GM12891 (cell line): ENCODE data around the gene ESRP2. TPM values are rescaled to one million over a fixed set of nuclear protein-coding genes. Genes with fewer than 3 reads are reported as not detected.

ENCODE experiments used
- DNase-seq: peaks from one replicate; pipeline ENCODE4 v3.0.0; 2011; ENCODE audit warnings: low spot score; ENCODE audit not compliant: insufficient read length
- FAIRE-seq: peaks from 2 replicates; lab custom pipeline; 2011; peaks lifted over from hg19 to GRCh38; lab: Jason Lieb, UNC
- PAX5 ChIP-seq: IDR thresholded peaks from 2 replicates; pipeline ENCODE4 v1.6.1; 2011; ENCODE audit warnings: low read length, moderate library complexity, mild to moderate bottlenecking; ENCODE audit not compliant: insufficient read depth, severe bottlenecking
- POLR2A ChIP-seq: IDR thresholded peaks from 2 replicates; pipeline ENCODE4 v1.6.1; 2011; ENCODE audit warnings: low read depth, low read length, control low read depth
- POLR2AphosphoS5 ChIP-seq: IDR thresholded peaks from 2 replicates; pipeline ENCODE4 v1.6.1; 2011; ENCODE audit warnings: low read depth, low read length, control low read depth
- POU2F2 ChIP-seq: IDR thresholded peaks from 2 replicates; pipeline ENCODE4 v1.6.1; 2011; ENCODE audit warnings: low read depth, mild to moderate bottlenecking, control low read depth, low read length, moderate library complexity
- SPI1 ChIP-seq: IDR thresholded peaks from 2 replicates; pipeline ENCODE4 v1.6.1; 2011; ENCODE audit warnings: low read depth, low read length, control low read depth
- TAF1 ChIP-seq: IDR thresholded peaks from 2 replicates; pipeline ENCODE4 v1.6.1; 2011; ENCODE audit warnings: low read depth, low read length, control low read depth
- polyA plus RNA-seq: library from polyadenylated mRNA; unstranded; fragments of >200 nt; gene quantifications from one replicate; pipeline ENCODE4 v1.2.1, GENCODE V29; 2012; ENCODE audit warnings: low read depth, missing spikeins, inconsistent platforms; ENCODE audit not compliant: missing spikeins

Gene ESRP2
- polyA plus RNA-seq: 0.12 TPM

- FAIRE-seq: no peak
- TF ChIP-seq POU2F2 (no peak), TAF1 (no peak), PAX5 (no peak), SPI1 (no peak), POLR2AphosphoS5 (no peak), POLR2A (no peak)
- DNase-seq: no peak
These were observed at the start of gene ESRP2 for GRCh38 chr16:68235887-68236136. Gene ESRP2 (minus strand): TSS chr16:68236127. CDS start chr16:68236045, 82 bp downstream.

- no peak for DNase-seq
- TF ChIP-seq POLR2AphosphoS5: no peak
- no peak for TF ChIP-seq PAX5
- TF ChIP-seq POU2F2: no peak
- no peak for TF ChIP-seq POLR2A
- no peak for TF ChIP-seq SPI1
- TF ChIP-seq TAF1: no peak
- FAIRE-seq: no peak
These were observed 49.8 kb upstream of the ESRP2 start for GRCh38 chr16:68285683-68286082.

GRCh38 chr16:68284847-68285246 is 48.9 kb upstream of the ESRP2 start:
- TF ChIP-seq TAF1: no peak
- peak; percentile 93 for TF ChIP-seq SPI1
- FAIRE-seq: peak; percentile 77

GRCh38 chr16:68283801-68284598 is 48.1 kb upstream of the ESRP2 start:
- peak; percentile 91 for FAIRE-seq
- no peak for DNase-seq
- TF ChIP-seq POLR2A (peak; percentile 16; the same call in 1 of the 2 replicates), POU2F2 (no peak)

More at GRCh38 chr16:68284847-68285246, 48.9 kb upstream of the ESRP2 start:
- no peak for DNase-seq

GRCh38 chr16:68283346-68283745 is 47.4 kb upstream of the ESRP2 start:
- TF ChIP-seq TAF1 (no peak), POLR2A (peak; percentile 34; the same call in 1 of the 2 replicates), POU2F2 (0 out of 2 replicates have a peak, but pooled peaks have one; percentile 19), SPI1 (no peak)
- FAIRE-seq: peak; percentile 13
- no peak for DNase-seq

- no peak for DNase-seq
- FAIRE-seq: no peak
- no peak for TF ChIP-seq TAF1
- TF ChIP-seq POLR2AphosphoS5: no peak
- TF ChIP-seq POU2F2: no peak
- TF ChIP-seq SPI1: no peak
- no peak for TF ChIP-seq POLR2A
- TF ChIP-seq PAX5: no peak
These were observed 46.1 kb upstream of the ESRP2 start for GRCh38 chr16:68282064-68282452.

- TF ChIP-seq SPI1 (no peak), TAF1 (no peak), POLR2AphosphoS5 (no peak), POU2F2 (no peak), PAX5 (no peak), POLR2A (no peak)
- DNase-seq (no peak), FAIRE-seq (no peak)
These were observed 45.6 kb upstream of the ESRP2 start for GRCh38 chr16:68281368-68282063.

- DNase-seq (no peak), FAIRE-seq (no peak)
- TF ChIP-seq TAF1 (no peak), POLR2A (no peak), SPI1 (no peak), POU2F2 (no peak), POLR2AphosphoS5 (no peak), PAX5 (no peak)
These were observed 44.0 kb upstream of the ESRP2 start for GRCh38 chr16:68279726-68280558.

GRCh38 chr16:68276223-68276622 is 40.3 kb upstream of the ESRP2 start:
- no peak for TF ChIP-seq TAF1
- TF ChIP-seq PAX5: no peak
- no peak for TF ChIP-seq POLR2A
- no peak for TF ChIP-seq POLR2AphosphoS5
- no peak for TF ChIP-seq POU2F2
- TF ChIP-seq SPI1: no peak
- FAIRE-seq: no peak
- no peak for DNase-seq
